Endothelial cell of hepatic sinusoid (primary cell): Measurements from ENCODE around the gene SPEM3.

ENCODE experiments used
- in situ Hi-C: cut with HindIII; loops from 2 replicates; pipeline ENCODE4 v1.10.0; 2017; ENCODE audit warnings: low sequenced_read_pairs

The SPEM3 gene

GRCh38 chr17:7419819-7420610 lies 8.6 kb upstream of the SPEM3 start, which contains the start of gene SPEM1:
Gene SPEM1, plus strand, starts transcription at chr17:7420324. Its CDS starts 61 bp downstream, at chr17:7420385.
- in situ Hi-C loops = no loop called here

- in situ Hi-C loops = no loop called here
These were observed 7.5 kb upstream of the SPEM3 start for GRCh38 chr17:7421186-7421585.

- in situ Hi-C loops = no loop called here
These were observed 5.0 kb upstream of the SPEM3 start for GRCh38 chr17:7423679-7424078.

GRCh38 chr17:7425316-7425715 lies 3.3 kb upstream of the SPEM3 start, which contains the start of gene SPEM2:
Gene SPEM2, plus strand, starts transcription at chr17:7425616. Its CDS starts 73 bp downstream, at chr17:7425689.
- in situ Hi-C loops = no loop called here

- in situ Hi-C loops = no loop called here
These were observed 2.9 kb upstream of the SPEM3 start for GRCh38 chr17:7425756-7426155.

GRCh38 chr17:7426203-7426863 lies 2.3 kb upstream of the SPEM3 start:
- in situ Hi-C loops = no loop called here

GRCh38 chr17:7426896-7427489 lies 1.7 kb upstream of the SPEM3 start:
- in situ Hi-C loops = no loop called here

- in situ Hi-C loops = no loop called here
These were observed 1.1 kb upstream of the SPEM3 start for GRCh38 chr17:7427549-7427948.

GRCh38 chr17:7429722-7430121 lies 1.1 kb downstream of the SPEM3 start:
- in situ Hi-C loops = loop anchor here (5.0 kb wide), 2 partner anchors 42 to 48 kb away; partner anchors contain the start of gene ZBTB4

- in situ Hi-C loops = loop anchor here (5.0 kb wide), 2 partner anchors 44 to 46 kb away; partner anchors contain the start of gene ZBTB4
These were observed 2.6 kb downstream of the SPEM3 start for GRCh38 chr17:7431231-7431630.

- in situ Hi-C loops = loop anchor here (5.0 kb wide), 2 partner anchors 45 kb away; partner anchors contain the start of gene ZBTB4
These were observed 3.6 kb downstream of the SPEM3 start for GRCh38 chr17:7432296-7432695.

- in situ Hi-C loops = no loop called here
These were observed 7.3 kb downstream of the SPEM3 start for GRCh38 chr17:7435676-7436555.

GRCh38 chr17:7436556-7437368 lies 8.1 kb downstream of the SPEM3 start:
- in situ Hi-C loops = no loop called here

GRCh38 chr17:7437369-7437863 lies 8.8 kb downstream of the SPEM3 start:
- in situ Hi-C loops = no loop called here

GRCh38 chr17:7437950-7438614 lies 9.4 kb downstream of the SPEM3 start:
- in situ Hi-C loops = no loop called here

- in situ Hi-C loops = no loop called here
These were observed 10.2 kb downstream of the SPEM3 start for GRCh38 chr17:7438656-7439460.

GRCh38 chr17:7439462-7440112 lies 10.9 kb downstream of the SPEM3 start, which contains the start of gene FGF11:
Gene FGF11, plus strand, starts transcription at chr17:7439512. Its CDS starts 109 bp downstream, at chr17:7439621.
- in situ Hi-C loops = no loop called here
